Measurements from ENCODE around the gene OTUB1.

OTUB1 gene

DNA sequence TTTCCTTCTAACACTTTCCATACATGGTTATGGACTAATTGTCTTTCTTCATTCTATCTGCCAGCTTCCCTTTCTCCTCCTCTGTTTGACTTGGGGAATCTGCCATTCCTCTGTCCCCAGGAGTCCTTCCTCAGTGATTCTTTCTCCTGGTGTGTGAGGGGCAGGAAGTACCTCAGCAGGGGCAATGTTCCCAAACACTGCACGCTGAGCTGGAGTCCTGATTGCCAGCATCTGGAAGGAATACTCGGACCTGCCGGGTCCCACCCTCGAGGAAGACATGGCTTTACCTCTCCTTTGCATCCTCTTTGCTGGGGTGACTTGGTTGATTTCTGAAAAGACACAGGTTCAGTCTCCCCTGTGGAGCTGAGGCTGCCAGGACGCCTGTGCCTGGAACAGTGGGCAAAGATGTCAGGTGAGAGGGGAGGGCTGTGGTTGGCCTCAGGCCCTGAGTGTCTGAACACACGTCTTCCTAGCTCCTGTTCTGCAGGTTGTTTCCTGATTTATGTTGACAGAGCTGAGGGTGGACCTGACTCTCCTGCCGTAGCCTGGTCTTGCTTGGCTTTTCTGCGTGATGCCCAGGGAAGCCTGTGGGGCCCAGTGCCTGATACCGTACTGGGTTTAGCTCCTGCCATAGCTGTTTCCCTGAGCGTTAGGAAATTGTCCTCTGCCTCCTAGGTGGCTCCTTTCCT lies 7.5 kb upstream of the OTUB1 start:
- no peak for FAIRE-seq

DNA sequence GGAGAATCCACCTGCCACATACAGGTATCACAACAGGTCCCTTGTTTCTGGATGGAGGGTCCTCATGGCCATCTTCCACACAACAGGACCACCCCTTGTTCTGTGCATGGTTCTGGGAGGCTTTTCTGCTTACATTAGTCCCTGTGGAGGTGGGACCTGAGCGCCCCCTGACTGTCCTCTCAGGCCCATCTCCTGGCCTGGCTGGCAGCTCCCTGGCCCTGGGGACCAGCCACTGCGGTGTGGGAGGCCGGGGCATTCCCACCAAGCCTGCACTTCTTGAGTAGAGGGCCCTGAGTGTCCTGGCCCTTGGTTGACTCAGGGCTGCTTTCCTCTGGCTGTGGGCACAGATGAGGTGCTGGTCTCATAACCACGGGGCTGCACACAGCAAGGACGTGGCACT lies 6.8 kb upstream of the OTUB1 start:
- FAIRE-seq: no peak

DNA sequence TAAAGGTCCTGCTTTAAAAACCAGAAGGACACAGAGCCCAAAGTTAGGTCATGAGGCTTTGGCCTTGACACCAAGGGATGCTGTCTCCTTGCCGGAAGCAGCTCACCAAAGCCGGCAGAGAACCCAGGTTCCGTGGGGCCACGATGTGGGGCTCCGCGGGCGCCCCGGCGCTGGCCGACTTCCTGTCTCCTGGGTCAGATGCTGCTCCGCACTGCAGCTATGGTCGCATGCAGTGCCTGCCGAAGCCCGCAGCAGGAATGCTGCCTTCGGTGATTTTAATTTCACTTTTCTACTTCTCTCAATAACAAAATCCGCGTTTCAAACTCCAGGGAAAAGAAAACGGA lies 454 bp upstream of the OTUB1 start:
- FAIRE-seq: no peak

DNA sequence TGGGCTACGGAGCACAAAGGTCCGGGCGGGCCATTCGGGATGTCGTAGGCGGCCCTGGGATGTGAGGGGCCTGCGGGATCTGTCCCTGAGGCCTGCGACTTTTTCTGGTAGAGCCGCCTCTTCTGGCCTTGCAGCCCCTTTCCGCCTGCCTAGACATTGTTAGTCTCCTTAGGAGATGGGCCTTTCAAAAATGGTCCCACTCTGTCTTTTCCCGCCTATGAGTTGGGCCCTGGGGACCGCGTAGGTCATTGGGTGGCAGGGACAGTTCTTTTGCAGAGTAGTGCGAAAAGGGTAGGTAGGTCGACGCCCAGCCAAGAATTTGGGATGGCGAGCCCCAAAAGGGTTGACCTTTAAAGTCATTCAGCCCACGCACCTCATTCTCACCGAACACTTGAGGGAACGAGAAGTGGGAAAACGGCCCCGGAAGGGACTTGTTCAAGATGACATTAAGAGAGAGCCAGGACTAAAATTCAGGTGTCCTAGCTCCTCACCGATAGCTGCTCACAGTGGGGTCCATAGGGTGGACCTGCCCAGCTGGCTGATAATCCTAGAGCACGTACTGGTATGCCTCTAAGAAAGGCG lies 785 bp downstream of the OTUB1 start:
- no peak for FAIRE-seq

DNA sequence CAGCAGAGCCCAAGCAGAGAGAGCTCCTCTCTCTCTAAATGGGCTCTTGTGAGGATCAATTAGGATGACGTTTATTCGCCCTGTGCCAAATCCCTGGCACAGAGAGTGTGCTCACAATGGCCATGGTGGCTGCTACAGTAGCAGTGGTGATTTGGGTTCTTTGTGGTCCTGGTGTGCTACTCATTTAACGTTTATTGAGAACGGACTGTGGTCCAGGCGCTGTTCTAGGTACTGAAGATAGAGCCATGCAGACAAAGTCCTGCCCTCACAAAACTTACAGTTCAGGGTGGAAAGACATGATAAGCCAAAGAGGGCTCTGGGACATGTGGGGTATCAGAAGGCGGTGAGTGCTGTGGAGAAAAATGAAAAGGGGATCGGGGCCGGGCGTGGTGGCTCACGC lies 5.3 kb downstream of the OTUB1 start:
- no peak for FAIRE-seq

DNA sequence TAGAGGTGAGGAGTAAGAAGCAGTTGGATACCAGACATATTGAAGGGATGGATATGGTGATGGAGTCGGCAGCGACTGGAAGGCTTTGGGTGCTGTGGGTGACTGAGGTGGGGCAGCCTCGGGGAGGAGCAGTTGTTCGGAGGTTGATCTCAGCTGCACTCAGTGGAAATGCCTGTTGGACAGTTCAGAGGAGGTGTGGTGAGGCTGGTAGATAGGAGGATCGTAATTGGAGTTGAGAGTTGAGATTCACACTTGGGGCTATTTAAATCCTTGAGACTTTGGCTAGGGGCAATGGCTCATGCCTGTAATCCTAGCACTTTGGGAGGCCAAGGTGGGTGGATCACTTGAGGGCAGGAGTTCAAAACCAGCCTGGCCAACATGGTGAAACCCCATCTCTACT lies 6.9 kb downstream of the OTUB1 start:
- no peak for FAIRE-seq

DNA sequence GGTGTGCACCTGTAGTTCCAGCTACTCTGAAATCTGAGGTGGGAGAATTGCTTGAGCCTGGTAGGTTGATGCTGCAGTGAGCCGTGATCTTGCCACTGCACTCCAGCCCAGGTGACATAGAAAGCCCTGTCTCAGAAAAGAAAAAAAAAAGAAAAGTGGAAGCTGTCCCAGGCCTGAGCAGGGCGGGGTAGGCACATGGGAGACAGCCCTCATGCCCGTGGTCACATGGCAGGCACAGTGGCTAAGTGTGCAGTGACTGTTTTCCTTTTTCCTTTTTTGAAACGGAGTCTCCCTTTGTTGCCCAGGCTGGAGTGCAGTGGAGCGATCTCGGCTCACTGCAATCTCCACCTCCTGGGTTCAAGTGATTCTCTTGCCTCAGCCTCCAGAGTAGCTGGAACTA lies 7.8 kb downstream of the OTUB1 start:
- FAIRE-seq: no peak

DNA sequence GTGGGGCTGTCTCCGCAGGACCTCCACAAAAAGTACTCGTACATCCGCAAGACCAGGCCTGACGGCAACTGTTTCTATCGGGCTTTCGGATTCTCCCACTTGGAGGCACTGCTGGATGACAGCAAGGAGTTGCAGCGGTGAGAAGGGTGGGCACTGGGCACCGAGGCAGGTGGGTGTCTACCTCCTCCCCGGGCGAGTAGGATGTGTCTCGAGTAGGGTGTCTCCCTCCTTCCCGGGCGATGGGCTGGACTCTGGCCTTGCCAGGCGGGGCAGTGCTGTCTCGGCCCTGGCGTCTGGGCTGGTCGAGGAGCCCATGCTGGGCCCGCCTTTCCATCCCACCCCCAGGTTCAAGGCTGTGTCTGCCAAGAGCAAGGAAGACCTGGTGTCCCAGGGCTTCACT lies 10.3 kb downstream of the OTUB1 start:
- FAIRE-seq: no peak

DNA sequence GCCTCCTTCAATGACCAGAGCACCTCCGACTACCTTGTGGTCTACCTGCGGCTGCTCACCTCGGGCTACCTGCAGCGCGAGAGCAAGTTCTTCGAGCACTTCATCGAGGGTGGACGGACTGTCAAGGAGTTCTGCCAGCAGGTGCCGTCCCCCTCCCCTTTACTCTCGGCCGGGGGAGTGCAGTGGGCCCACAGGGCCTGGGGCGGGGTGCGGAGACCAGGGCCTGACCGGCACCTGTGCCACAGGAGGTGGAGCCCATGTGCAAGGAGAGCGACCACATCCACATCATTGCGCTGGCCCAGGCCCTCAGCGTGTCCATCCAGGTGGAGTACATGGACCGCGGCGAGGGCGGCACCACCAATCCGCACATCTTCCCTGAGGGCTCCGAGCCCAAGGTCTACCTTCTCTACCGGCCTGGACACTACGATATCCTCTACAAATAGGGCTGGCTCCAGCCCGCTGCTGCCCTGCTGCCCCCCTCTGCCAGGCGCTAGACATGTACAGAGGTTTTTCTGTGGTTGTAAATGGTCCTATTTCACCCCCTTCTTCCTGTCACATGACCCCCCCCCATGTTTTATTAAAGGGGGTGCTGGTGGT lies 11.0 kb downstream of the OTUB1 start:
- FAIRE-seq: no peak

DNA sequence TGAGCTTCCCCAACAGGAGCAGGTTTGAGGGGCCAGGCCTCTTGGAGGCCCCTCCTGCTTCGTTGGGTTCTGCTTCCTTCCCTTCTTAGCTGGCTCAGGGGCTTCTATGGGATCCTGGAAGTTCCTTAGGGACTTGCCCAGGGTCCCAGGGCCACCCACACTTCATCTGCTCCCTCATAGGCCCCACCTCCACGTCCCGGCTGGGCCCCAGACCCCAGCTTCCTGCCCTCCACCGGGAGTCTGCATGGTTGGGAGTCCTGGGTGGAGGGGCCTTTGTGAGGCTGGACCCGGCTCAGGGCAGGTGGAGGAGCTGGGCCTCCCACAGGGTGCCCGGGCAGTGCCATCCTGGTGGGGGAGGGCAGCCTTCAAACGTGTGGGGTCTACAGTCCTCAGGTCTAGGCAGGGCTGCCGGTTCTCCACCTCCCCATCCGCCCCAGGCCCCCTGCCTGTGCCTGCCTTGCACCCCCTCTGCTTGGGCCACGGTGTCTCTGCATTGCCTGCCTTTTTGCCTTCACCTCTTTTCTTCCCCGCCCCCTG lies 11.6 kb downstream of the OTUB1 start:
- no peak for FAIRE-seq

DNA sequence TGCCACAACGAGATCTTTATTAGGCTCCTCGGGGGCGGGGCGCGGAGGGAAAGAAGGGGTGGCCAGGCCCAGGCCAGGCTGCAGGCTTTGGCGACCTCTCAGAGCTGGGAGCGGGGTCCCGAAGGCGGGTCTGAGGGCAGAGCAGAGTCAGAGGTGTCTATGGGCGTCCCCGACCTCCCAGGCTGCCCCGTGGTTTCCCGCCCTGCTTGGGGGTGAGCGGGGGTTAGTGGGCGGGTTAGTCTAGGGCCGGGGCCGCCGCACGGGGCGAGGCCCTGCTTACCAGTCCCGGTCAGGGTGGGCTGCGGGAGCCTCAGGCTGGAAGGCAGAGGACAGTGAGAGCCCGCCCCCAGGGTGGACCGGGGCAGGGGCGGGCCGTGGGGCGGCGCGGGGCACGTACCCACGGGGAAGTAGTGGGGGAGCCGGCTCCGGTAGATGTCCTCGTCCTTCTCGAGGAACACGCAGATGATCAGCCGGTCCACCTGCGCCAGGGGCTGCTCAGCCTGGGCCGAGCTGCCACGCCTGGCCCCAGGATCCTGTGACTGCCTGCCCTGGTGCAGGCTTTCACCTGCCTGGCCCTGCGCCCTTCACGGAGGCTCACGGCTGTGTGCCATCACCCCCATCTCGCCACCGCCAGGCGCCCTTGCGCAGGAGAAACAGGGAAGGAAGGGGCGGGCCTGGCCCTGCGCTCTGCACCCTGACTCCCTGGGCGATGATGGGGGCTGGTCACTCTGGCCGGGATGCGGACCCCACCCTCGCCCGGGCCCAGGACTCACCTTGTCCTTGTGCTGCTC lies 12.5 kb downstream of the OTUB1 start:
- FAIRE-seq: no peak

DNA sequence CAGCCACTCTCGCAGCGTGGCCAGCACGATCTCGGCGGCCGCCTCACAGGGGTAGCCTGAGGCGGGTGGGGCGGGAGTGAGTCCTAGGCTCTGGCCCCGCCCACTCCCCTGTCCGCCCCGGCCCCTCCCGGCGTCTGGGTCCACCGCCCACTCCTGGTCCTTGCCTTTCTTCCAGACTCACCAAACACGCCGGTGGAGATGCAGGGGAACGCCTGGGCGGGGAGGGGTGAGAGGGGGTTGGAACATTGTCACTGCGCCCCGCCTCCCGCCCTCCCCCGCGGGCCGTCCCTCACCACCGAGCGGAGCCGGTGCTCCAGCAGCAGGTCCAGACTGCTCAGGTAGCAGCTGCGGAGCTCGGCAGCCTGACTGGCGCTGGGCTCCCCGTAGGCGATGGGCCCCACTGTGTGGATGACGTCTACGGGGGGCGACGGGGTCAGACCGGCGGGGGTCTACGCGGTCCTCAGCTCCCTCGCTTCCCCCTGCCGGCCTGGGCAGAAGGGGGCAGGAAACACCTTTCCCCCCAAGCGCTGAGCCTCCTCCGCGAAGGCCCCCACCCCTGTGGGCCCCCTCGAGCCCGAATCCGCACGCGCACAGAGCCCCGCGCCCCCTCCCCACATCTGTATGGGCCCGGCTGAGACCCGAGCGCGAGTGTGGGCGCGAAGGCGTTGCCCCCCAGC lies 13.2 kb downstream of the OTUB1 start:
- FAIRE-seq: no peak

DNA sequence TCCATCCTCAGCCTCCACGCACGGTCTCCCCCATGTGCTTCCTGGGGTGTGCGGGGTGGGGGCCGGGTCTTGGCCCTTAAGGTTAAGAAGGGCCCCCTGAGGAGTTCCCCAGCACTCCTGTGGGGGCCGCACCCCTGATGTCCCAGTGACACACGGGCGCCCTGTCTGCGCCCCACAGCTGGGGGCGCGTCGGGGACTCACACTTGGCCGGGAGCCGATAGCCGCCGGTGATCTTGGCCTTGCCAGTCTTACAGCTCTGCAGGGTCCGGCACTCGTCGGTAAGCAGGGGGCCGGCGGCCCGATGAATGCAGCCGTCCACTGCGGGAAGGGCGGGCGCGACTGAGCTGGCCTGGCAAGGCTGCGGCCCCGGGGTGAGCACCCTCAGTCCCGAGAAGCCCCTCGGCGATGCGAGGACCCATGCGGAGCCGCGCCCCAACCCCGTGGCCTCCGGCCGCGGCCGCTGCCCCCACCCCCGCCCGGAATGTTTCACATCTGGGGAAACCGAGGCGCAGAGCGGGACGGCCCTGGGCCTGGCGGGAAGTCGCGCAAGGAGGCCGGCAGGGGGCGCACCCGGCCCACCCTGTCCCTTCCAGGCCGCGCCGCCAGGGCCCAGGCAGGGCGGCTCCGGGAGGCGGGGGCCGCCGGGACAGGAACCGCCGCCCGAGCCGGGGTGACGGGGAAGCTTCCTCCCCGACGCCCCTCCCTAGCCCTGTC lies 13.9 kb downstream of the OTUB1 start:
- FAIRE-seq: no peak

DNA sequence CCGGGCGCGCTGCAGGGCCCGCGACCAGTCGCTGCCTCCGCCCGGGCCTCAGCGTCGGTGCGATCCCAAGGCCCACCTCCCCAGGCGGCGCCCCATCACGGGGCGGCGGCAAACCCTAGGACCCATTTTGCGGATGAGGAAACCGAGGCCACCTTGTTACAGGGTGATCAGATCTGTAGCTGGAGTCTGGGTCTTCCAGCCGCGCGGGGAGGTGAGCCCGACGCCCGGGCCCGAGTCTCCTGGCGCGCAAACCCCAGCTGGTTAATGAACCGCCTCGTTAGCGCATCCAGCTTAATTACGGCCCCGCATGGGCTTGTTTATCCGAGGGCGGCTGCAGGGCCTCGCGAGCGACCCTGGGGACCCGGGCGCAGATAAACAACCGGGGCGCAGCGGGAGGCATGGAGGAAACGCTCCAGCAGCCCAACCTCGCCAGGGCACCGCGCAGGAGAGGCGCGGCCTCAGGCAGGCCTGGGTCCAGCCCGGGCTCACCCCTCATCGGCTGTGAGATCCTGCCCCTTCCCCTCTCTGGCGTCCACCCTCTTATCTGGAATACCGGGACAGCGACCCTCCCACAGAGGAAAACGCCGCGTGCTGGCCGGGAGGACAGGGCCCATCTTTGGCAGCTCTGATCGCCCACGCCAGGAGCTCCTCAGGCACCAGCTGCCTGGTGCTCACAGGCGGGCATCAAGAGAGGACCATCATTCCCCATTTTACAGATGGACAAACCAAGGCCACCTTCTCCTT lies 14.7 kb downstream of the OTUB1 start:
- FAIRE-seq: no peak

DNA sequence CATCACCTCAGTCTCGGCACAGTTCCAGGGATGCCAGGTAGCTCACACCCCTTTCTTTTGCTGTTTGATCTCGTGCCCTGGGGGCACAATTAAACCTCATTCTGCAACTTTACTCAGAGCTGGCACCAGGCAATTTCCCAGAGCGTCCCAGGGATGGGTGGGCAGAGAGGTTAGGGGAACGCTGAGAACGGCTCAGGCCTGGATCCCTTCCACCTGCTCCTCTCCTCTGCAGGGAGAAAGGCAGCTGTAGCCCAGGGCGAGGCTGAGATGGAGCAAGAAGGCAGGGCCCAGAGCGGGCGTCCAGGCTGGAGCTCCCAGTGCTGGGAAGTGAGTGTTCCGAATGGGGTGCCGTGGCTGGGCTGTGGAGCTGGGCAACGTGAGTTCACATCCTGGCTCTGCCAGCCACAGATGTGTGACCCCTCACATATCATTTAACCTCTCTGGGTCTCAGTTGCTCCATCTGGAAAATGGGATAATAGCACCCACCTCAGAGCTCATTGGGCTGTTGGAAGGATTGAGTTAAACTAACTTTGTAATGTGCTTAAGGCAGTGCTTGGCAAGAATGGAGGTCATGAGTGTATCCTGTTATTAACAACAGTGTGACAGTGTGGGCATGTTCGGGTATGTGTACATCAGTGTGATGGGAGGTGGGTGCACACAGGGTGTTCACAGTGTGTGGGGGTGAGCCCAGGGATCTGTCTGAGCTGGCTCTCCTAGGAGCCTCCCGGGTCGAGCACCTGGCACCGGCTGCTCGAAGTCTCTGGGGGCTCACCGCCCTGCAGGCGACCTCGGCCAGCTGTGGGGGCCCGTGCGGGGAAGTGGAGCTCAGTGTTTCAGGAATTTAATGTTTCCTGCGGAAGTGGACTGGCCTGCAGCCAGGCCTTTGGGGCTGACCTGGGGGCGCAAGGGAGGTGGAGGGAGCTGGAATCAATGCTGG lies 15.5 kb downstream of the OTUB1 start:
- no peak for FAIRE-seq

DNA sequence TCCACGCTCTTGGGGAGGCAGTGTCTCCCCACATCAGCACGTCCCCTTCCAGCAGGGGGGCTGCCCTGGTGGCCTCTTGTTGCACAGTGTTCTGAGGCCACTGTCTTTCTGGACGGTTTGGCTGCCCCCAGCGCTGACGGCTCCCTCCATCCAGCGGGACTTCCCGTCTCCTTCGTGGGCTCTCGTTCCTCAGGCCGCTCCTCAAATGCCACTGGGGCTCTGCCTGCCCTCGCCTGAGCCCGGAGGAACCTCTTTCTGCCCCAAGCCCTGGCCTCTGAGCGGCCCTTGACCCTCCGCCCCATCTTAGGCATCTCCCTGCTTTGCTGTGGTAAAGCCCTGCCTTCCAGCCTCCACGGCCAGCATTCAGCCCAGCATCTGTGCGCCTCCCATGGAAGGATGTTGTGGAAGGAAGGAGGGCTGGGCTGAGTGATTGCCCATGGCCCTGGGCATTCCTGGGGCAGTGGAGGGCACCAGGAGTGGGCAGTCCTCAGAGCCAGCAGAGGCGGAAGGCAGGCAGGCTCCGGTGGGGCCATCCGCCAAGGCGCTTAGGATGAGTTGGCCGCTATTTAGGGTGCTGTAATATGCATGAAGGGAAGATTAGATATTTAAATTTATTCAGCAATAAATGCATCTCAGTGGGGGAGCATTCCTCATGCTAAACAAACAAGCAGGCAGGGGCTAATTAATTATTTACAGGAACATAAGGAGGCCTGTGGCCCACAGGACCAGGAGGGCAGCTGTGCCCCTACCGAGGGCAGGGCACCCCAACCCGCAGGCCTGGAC lies 17.8 kb downstream of the OTUB1 start:
- no peak for FAIRE-seq

DNA sequence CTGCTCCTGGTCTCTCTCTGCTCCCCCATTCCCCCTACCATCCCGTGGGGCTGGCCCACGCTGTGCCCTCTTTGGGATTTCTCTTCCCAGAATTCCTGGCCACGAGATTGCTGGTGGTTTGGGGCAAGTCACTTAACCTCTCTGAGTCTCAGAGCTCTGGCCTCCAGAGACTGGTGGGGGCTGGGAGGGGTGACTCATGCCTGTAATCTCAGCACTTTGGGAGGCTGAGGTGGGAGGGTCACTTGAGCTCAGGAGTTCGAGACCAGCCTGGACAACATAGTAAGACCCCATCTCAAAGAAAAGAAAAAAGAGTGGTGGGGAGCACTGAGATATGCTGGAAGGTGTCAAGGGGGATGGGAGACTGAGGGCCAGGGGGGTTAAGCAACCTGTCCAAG lies 18.3 kb downstream of the OTUB1 start:
- FAIRE-seq: no peak

DNA sequence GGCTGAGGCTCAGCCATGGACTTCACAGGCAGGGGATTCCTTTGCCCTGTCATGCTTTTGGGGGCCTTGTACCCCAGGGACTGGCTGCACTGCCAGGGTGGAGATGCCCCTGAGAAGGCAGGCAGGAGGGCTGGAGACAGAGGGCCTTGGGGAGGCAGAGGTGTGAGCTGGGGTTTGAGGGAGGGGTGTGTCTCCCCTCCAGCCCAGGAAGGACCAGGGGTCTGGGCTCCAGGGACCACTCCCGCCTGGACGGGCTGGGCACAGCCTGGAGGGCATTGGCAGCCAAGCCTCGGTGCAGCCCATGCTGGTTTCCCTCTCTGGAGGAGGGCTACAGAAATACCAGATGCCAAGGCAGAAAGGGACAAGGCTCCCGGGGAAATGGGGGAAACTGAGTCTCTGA lies 19.5 kb downstream of the OTUB1 start:
- FAIRE-seq: no peak

DNA sequence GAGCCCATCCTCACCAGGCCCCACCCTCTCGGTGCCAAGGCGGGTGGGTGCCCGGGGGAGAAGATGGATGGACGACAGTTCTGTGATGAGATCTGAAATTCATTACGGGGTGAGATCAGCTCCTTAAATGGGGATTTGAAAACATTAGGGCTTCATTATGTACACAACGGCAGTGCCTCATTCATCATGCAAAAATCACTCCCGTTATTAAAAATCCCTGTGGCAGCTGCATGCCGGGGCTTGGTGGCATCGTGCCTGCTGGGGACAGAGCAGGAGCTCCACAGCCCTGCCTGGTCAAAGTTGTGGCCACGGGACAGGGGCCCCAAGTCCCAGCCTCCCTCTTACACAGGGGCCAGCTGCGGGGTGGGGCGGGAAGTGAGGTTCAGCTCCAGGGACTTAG lies 20.2 kb downstream of the OTUB1 start:
- no peak for FAIRE-seq

DNA sequence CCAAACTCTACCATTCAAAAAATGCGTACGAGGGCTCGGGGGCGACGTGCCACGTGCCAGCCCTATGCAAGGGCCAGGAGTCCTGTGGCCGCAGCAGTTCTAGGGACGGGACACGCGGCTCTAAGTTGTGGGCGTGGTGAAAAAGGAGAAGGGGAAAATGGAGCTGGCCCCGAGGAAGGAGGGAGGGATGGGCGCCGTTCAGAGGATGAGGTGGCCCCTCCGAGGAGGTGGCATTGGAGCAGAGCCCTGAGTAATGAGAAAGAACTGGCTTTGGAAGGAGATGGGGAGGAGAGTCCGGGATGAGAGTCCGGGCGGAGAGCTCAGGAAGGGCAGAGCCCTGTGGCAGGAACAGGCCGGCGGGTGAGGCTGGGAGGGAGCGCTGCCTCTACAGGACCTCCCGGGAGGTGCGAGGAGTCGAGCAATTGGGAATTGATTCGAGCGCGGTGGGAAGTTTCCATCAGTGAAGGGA lies 21.0 kb downstream of the OTUB1 start:
- FAIRE-seq: no peak

Measured in A204.1 (cell line).